HG02588 (cell line): ENCODE data around the gene ALDH1L1.

Experiments
- ATAC-seq: cut with Tn5 transposase; IDR thresholded peaks from one replicate; pipeline ENCODE4 v1.9.1; 2021; ENCODE audit warnings: mild to moderate bottlenecking, moderate library complexity; ENCODE audit not compliant: unreplicated experiment

ALDH1L1 gene

DNA sequence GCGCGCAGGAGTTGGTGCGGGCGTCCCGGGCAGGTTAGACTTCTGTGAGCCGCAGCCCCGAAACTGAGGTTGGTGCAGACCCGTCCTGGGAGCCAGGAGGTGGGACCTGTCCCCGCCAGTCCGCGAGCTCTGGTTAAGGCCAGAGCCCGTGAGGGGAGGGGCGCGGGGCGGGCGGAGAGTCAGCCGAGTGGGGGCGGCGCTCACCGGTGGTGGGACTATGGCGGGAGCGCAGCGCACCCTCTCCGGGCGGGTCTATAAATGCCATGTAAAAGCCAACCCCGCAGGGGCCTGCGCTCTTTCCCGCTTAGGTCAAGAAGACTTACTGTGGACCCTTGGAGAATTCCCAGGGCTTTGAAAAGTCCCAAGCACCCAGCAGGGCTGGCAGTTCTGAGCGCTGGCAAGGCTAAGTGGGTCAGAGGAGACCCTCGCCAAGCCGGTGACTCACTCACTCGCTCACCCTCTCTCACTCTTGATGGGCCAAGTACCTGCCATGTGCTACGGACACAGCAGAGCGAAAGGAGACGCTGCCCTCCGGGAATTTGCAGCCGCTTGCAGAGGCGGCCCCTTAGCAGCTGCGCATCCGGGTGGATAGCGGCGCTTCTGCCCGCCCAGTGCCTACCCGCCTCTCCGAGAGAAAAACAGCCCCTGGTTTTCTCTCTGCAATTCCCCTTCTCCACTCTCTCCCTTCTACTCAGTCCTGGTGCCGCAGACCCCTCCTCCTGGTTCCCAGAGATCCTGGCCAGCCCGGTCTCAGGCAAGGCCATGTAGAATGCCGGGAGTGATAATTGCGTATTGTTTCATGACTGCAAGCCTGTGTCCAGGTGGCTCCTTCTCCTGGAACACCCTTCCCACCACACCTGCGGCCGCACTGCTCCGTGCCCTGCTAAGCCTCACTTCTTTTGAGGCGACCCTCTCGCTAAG lies at the start of gene ALDH1L1:
Gene ALDH1L1 (minus strand): TSS at position 110 of the 921 bp plus-strand sequence. CDS start 19,607 bp downstream, outside the sequence.
- no peak for ATAC-seq

DNA sequence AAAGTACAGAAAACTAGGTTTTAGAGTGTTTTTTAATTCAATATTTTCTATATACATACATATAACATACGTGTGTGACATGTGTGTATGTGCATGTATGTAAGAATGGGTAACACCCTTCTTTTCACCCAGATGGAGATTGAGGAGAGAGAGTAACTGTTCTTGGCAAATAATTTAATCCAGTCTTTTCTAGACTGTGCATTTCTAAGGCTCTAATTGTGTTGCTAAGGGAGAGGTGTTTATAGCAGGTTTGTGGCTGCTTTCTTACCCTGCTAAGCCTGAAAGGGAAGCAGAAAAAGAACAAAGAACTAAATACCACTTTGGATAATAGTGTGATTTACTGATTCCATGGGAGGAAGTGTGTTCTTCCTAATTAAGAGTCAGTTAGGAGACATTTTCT lies 46.0 kb upstream of the ALDH1L1 start:
- no peak for ATAC-seq

GRCh38 chr3:126216416-126216815 lies 36.0 kb upstream of the ALDH1L1 start:
- no peak for ATAC-seq

GRCh38 chr3:126213379-126214028 lies 33.1 kb upstream of the ALDH1L1 start:
- ATAC-seq = no peak

DNA sequence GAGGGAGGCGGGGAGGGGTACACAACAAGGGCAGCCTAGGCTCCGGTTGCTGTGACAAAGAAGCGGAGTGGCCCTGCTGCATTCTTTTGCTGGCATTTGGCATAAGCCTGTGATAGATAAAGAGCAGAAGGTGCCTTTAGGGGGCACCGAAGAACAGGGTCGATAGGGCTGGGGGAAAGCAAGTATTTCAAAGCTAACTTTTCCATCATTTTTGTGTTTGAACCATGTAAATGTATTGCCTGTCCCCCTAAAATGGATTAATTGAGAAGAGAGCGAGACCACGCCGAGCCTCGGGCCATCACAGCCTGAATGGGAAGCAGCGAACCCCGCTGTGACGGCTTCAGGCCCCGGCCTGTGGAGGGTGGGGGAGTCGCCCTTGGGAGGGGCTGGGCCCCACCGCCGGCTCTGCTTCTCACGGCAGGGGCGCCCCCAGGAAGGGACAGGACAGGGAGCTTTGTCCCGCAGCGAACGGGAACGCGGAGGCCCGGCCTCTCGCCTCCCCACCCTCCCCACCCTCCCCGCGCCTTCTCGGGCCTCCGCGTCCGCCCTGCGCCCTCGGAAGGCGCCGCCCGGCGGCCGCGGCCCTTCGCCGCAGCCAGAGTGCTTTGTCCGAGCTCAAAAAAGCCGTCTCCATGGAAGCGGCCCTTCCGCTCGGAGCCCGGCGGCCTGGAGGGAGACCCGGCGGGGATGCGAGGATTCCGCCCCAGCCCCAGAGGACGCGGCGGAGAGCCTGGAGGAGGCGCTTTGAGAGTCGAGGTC lies 32.4 kb upstream of the ALDH1L1 start:
- no peak for ATAC-seq

GRCh38 chr3:126212250-126212619 lies 31.8 kb upstream of the ALDH1L1 start:
- no peak for ATAC-seq

DNA sequence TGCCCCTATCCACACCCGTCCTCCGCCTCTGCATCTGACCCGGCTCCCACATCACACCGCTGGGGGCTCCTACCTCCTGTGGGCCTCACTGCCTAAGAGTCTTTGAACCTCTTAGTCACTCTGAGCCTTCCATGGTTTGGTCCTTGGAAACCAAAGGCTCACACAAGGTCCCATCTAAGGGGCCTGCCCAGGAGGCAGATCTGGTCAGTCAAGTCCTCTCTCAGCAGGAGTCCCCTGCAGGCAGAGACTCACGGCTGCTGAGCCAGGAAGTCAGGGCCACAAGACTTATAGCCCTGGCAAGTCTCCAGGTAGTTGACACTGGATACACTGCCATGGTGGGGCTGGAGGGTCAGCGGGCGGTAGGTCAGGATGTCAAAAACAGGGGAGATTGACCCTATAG lies 31.2 kb upstream of the ALDH1L1 start:
- ATAC-seq = no peak

DNA sequence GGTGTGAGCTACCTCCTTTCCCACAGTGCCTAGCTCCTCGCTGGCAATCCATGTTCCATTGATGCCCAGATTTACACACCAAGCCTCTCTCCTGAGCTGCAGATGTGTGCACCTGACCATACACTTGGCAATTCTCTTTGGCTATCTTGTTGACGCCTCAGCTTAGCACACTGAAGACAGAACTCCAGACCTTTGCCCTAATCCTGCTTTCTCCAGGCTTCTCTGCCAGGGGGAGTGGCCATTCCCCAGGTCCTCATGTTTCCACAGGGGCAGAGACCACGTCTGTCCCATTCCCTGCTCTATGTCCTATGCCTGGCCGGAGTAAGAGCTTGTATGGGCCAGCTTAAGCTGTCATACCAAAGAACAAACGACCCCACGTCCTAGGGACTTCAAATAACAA lies 30.2 kb upstream of the ALDH1L1 start:
- ATAC-seq = no peak

DNA sequence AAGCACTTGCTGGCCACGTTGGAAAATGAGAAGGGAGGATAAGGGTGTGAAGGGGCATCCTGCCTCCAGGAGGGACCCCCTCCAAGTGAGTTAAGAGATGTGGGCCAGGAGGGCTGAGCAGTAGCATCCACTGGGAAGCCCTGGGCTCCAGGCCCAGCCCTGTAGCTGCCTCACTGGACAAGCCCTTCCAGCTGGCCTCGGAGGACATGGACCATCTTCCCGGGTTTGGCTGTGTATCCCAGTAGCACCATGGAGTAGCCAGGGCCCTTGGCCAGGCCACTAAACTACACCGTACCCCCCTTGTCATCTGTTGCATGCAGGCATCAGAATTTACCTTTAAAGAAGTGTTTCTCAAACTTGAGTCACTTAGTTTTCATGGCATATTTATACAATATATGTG lies 29.4 kb upstream of the ALDH1L1 start:
- no peak for ATAC-seq

GRCh38 chr3:126208606-126209256 lies 28.3 kb upstream of the ALDH1L1 start:
- ATAC-seq = no peak

GRCh38 chr3:126208182-126208581 lies 27.8 kb upstream of the ALDH1L1 start:
- ATAC-seq = no peak

DNA sequence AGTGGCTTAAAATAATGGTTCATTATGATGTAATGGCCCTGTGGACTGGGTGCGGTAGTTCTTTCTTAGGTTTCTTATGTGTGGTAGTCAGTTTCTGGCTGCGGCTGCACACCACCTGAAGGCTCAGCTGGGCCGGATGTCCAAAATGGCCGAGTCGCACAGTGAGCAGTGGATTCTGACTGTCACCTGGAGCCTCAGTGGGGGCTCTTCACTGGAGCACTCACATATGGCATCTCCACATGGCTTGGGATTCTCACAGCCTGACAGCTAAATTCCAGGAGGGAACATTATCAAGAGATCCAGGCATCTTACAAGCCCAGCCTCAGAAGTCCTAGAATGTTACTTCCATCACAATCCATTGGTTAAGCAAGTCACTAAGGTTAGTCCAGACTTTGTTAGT lies 26.8 kb upstream of the ALDH1L1 start:
- no peak for ATAC-seq

- no peak for ATAC-seq
Observed at GRCh38 chr3:126205717-126206655, 25.6 kb upstream of the ALDH1L1 start.

- no peak for ATAC-seq
Observed at GRCh38 chr3:126202680-126203079, 22.3 kb upstream of the ALDH1L1 start.

DNA sequence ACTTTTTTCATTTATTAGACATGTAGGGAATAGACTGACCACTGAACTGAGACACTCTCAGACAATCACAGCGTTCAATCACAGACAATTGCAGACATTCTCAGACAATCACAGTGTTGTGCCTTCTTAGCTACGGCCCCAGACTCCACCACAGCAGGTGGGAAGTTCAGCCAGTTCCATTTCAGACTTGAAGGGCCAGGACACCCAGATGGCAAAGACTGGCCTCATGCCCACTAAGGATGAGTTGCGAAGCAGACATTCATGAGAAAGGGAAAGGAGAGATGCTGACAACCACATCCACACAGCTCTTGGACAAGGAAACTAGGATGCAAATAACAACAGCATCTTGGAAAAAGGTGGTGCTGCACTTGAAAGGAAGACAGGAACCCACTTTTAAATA lies 21.9 kb upstream of the ALDH1L1 start:
- no peak for ATAC-seq

DNA sequence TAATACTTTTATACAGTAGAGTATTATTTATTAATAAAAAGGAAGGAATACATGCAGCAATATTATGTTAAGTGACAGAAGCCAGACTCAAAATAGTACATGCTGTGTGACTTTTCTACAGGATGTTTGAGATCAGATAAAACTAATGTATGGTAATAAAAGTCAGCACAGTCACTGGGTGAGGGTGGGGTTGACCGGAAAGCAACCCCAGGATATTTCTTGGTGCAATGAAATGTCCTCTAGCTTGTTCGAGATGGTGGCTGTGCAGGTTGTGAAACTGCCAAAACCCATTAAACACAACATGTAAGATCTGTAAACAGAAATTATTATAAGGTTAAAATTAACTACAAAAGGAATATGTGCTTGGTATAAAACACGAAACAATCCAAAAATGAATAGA lies 20.8 kb upstream of the ALDH1L1 start:
- no peak for ATAC-seq

DNA sequence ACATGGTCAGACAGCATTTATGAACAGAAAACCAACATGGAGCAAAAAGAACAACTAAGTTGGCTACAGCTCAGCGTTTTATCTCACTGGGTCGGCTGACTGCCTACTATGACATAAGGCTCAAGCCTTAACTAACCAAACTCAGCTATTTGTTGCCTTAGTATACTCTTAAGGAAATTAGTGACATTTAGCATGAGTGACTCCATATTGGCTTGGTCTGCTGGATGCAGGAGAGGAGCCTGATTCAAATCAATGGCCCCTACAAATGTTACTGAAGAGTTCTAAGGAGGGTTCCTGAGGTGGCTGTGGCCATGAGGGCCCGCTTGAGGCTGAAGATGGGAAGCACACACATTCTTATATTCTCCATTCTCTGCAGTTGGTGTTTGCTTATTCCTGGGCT lies 20.1 kb upstream of the ALDH1L1 start:
- no peak for ATAC-seq

GRCh38 chr3:126199256-126199655 lies 18.9 kb upstream of the ALDH1L1 start:
- no peak for ATAC-seq

- ATAC-seq = peak; percentile 49
Observed at GRCh38 chr3:126197854-126198584, 17.6 kb upstream of the ALDH1L1 start.
